ENCODE measurements around the gene CWC27.

CWC27 gene

GRCh38 chr5:65050826-65051498, 282.2 kb downstream of the CWC27 start:
- DNase-seq: no peak
- no peaks in the 10 kb centered on the region for H3K36me3 Mint-ChIP-seq (ENCODE audit: low read depth)
- no peak for TF ChIP-seq CTCF (IDR thresholded peaks at IDR 0.05)
- H3K27ac Mint-ChIP-seq: no peak overlapping the region
- no peaks in the 10 kb centered on the region for H3K27me3 Mint-ChIP-seq (ENCODE audit: low read depth, poor library complexity)
- H3K4me3 Mint-ChIP-seq: no peak overlapping the region
- H3K4me1 Mint-ChIP-seq: no peaks in the 10 kb centered on the region
- peaks cover 16% of the 10 kb centered on the region for H3K9me3 Mint-ChIP-seq

DNA sequence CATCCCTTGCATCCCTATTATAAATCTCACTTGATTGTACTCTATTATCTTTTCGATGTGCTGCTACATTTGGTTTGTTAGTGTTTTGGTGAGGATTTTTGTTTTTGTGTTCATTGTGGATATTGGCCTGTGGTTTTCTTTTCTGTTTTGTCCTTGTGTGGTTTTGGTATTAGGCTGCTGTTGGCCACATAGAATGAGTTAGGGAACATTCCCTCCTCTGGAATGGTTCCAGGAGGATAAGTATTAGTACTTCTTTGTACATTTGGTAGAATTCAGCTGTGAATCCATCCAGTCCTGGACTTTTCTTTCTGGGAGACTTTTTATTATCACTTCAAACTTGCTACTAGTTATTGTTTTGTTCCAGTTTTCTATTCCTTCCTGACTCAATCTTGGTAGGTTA, 287.2 kb downstream of the CWC27 start:
- no peak for DNase-seq

DNA sequence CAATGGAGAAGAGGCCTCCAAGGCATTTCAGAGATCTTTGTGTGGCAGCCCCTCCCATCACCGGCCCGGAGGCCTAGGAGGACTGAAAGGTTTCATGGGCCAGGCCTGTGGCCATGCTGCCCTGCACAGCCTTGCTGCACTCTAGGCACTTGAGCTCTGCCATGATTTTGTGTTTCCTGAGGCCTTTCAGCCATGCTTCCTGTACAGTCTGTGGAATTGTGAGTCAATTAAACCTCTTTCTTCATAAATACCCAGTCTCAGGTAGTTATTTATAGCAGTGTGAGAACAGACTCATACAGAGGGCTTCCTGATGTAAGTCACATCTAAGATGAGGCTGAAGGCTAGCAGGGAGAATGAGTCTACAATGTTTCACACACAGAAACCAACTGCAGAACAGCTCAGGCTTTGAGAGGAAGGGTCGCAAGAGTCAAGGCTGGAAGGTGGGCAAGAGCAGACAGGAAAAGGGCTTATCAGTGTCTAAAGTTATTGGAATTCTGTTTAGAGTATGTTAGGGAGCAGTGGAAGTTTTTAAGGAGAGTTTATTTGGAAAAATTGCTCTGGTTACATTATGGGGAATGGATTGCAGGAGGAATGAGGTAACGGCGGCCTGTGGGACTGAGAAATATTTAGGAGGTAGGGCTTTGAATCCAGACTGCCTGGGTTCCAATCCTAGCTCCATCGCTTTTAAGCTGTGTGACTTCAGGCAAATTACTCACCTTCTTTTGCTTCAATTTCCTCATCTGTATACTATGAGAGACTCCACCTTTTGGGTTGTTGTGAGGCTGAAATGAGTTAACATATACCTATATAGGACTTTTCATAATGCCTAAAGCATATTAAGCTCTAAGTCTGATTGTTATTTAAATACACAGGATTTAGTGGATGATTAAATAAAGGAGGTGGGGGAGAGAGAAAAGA, 291.2 kb downstream of the CWC27 start:
- Mint-ChIP-seq H3K27me3 (ENCODE audit: low read depth, poor library complexity) (peaks cover 3% of the 10 kb centered on the region), H3K4me3 (no peak overlapping the region), H3K4me1 (peaks cover 14% of the 10 kb centered on the region), H3K9me3 (peaks cover 14% of the 10 kb centered on the region), H3K27ac (no peak overlapping the region), H3K36me3 (ENCODE audit: low read depth) (peaks cover 4% of the 10 kb centered on the region)
- DNase-seq: no peak
- no peak for TF ChIP-seq CTCF (IDR thresholded peaks at IDR 0.05)

More for the DNA sequence above, 287.2 kb downstream of the CWC27 start:
- no peaks in the 10 kb centered on the region for H3K36me3 Mint-ChIP-seq (ENCODE audit: low read depth)
- no peak overlapping the region for H3K27ac Mint-ChIP-seq
- peaks cover 4% of the 10 kb centered on the region for H3K4me1 Mint-ChIP-seq
- H3K4me3 Mint-ChIP-seq: no peak overlapping the region
- peaks cover 3% of the 10 kb centered on the region for H3K27me3 Mint-ChIP-seq (ENCODE audit: low read depth, poor library complexity)
- TF ChIP-seq CTCF (IDR thresholded peaks at IDR 0.05): no peak
- peaks cover 18% of the 10 kb centered on the region for H3K9me3 Mint-ChIP-seq

DNA sequence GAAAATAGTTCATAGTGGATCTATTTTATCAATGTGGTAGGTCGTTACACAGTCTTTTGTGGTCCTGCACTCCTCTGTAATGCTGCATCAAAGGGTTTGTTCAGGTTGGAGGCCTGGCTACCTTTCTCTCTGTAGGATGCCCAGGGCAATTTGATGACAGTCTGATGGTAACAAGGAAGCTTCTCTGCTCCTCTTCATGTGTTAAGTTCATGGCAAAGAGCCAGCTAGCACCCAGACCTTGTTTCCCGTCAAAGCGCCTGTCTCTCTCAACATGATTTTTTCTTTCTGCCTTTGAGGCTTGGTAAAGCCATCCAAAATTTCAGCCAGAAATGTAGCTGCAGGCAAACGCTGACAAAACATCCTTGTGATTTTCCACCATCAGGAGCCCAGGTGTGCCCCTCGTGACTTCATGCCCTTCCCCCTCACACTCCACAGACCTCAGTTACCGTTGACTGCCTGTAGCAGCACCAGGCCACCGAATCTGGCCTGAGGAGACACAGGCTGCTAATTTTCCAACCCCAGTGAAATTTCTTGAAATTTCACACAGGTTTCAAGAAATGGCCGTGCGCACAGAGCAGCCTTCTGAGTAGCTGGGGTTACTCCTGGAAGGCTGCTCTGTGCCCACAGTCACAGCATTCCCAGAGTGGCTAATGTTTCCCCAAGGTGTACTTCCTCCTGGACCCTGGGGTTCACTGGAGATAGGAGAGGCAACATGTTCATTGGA, 292.7 kb downstream of the CWC27 start:
- no peak for DNase-seq
- Mint-ChIP-seq H3K36me3 (ENCODE audit: low read depth) (peaks cover 7% of the 10 kb centered on the region), H3K4me1 (peaks cover 24% of the 10 kb centered on the region), H3K27ac (no peak overlapping the region), H3K4me3 (no peak overlapping the region), H3K9me3 (peaks cover 7% of the 10 kb centered on the region), H3K27me3 (ENCODE audit: low read depth, poor library complexity) (peaks cover 7% of the 10 kb centered on the region)
- TF ChIP-seq CTCF (IDR thresholded peaks at IDR 0.05): no peak

GRCh38 chr5:65061974-65062353, 293.2 kb downstream of the CWC27 start:
- H3K27me3 Mint-ChIP-seq (ENCODE audit: low read depth, poor library complexity): peaks cover 7% of the 10 kb centered on the region
- H3K36me3 Mint-ChIP-seq (ENCODE audit: low read depth): peaks cover 7% of the 10 kb centered on the region
- TF ChIP-seq CTCF (IDR thresholded peaks at IDR 0.05): no peak
- no peak overlapping the region for H3K27ac Mint-ChIP-seq
- no peak overlapping the region for H3K4me3 Mint-ChIP-seq
- peaks cover 4% of the 10 kb centered on the region for H3K9me3 Mint-ChIP-seq
- DNase-seq: no peak
- peaks cover 29% of the 10 kb centered on the region for H3K4me1 Mint-ChIP-seq
